IMR-90 (cell line): Measurements from ENCODE around the gene CTAGE1. TPM values are rescaled to one million over a fixed set of nuclear protein-coding genes. Genes with fewer than 3 reads are reported as not detected.
A peak's percentile ranks its signal among the peaks of the same experiment; 100 is the strongest.

Experiments used
- ATAC-seq: fragments of 200-7000 bp; cut with Tn5 transposase; 2 replicates; pipeline ENCODE4 v1.9.1; 2020; ENCODE audit warnings: low read depth, mild to moderate bottlenecking, moderate library complexity
- BruUV-seq: library from RNA; stranded (reverse); fragments of 400-500 nt; replicated peaks from 2 replicates; lab custom pipeline; 2021; lab: Mats Ljungman, UMichigan
- CTCF ChIA-PET: fragments of 300-600 bp; formaldehyde crosslinking; extraction: SDS; loops from one replicate; lab custom pipeline; 2021; ENCODE audit warnings: antibody characterized with exemption; lab: Yijun Ruan, JAX
- POLR2A ChIA-PET: fragments of 300-600 bp; sonication (Branson Sonifier 250); formaldehyde crosslinking; loops from one replicate; lab custom pipeline; 2022; ENCODE audit warnings: antibody characterized with exemption; ENCODE audit not compliant: unreplicated experiment; lab: Charles Lee
- DNase-seq: peaks from one replicate; pipeline ENCODE4 v3.0.0; 2013
- H2AFZ ChIP-seq: replicated peaks from 2 replicates; pipeline ENCODE3; 2013; ENCODE audit warnings: low read length, mild to moderate bottlenecking; ENCODE audit not compliant: poor library complexity
- H2AK5ac ChIP-seq: 2 replicates; pipeline ENCODE4 v1.6.1; 2013; ENCODE audit warnings: low read depth, low read length, inconsistent platforms
- H2AK9ac ChIP-seq: replicated peaks from 2 replicates; pipeline ENCODE3; 2013; ENCODE audit warnings: mild to moderate bottlenecking, low read depth, low read length, moderate library complexity; ENCODE audit not compliant: poor library complexity
- H2BK120ac ChIP-seq: 2 replicates; pipeline ENCODE4 v1.6.1; 2013; ENCODE audit warnings: low read depth, low read length, inconsistent platforms
- H2BK15ac ChIP-seq: 3 replicates; pipeline ENCODE4 v1.6.1; 2013; ENCODE audit warnings: low read depth, low read length, inconsistent platforms
- H2BK20ac ChIP-seq: 2 replicates; pipeline ENCODE4 v1.6.1; 2013; ENCODE audit warnings: low read depth, mild to moderate bottlenecking, inconsistent platforms, low read length, moderate library complexity
- H2BK5ac ChIP-seq: 2 replicates; pipeline ENCODE4 v1.6.1; 2013; ENCODE audit warnings: mild to moderate bottlenecking, low read depth, low read length, inconsistent platforms; ENCODE audit not compliant: poor library complexity, severe bottlenecking
- H3K14ac ChIP-seq: replicated peaks from 2 replicates; pipeline ENCODE4 v1.6.1; 2013; ENCODE audit warnings: low read depth, low read length, inconsistent platforms
- H3K18ac ChIP-seq: 2 replicates; pipeline ENCODE4 v1.6.1; 2013; ENCODE audit warnings: low read depth, low read length, control low read depth
- H3K23ac ChIP-seq: 2 replicates; pipeline ENCODE4 v1.6.1; 2013; ENCODE audit warnings: low read depth, low read length, inconsistent platforms
- H3K27ac ChIP-seq: 2 replicates; pipeline ENCODE4 v1.5.1; 2013; ENCODE audit warnings: mild to moderate bottlenecking, control low read depth, low read length; ENCODE audit not compliant: insufficient read depth
- H3K27me3 ChIP-seq: 2 replicates; pipeline ENCODE4 v1.6.1; 2013; ENCODE audit warnings: low read length; ENCODE audit not compliant: control insufficient read depth, insufficient read depth
- H3K36me3 ChIP-seq: 2 replicates; pipeline ENCODE4 v1.6.1; 2013; ENCODE audit warnings: low read length, mixed read lengths; ENCODE audit not compliant: control insufficient read depth, insufficient read depth
- H3K4ac ChIP-seq: 2 replicates; pipeline ENCODE4 v1.6.1; 2013; ENCODE audit warnings: low read depth, low read length, inconsistent platforms
- H3K4me1 ChIP-seq: 2 replicates; pipeline ENCODE4 v1.6.1; 2013; ENCODE audit warnings: low read length, mixed read lengths; ENCODE audit not compliant: control insufficient read depth, insufficient read depth
- H3K4me2 ChIP-seq: 2 replicates; pipeline ENCODE4 v1.6.1; 2013; ENCODE audit warnings: low read depth, mild to moderate bottlenecking, control low read depth, low read length, moderate library complexity
- H3K4me3 ChIP-seq: 2 replicates; pipeline ENCODE4 v1.5.1; 2013; ENCODE audit warnings: low read depth, mild to moderate bottlenecking, control low read depth, low read length, moderate library complexity; ENCODE audit not compliant: insufficient read depth
- H3K56ac ChIP-seq: 2 replicates; pipeline ENCODE4 v1.6.1; 2013; ENCODE audit warnings: low read length, inconsistent platforms; ENCODE audit not compliant: insufficient read depth; ENCODE audit errors: extremely low read depth
- H3K79me1 ChIP-seq, 2 experiments: 2 replicates each; pipeline ENCODE4 v1.6.1; 2013; ENCODE audit warnings: low read length in 2 of 2, inconsistent platforms in 1 of 2, low read depth in 1 of 2
- H3K9ac ChIP-seq: 2 replicates; pipeline ENCODE4 v1.6.1; 2013; ENCODE audit warnings: low read depth, low read length, control low read depth
- H3K9me1 ChIP-seq: 2 replicates; pipeline ENCODE4 v1.6.1; 2013; ENCODE audit warnings: low read length, inconsistent platforms; ENCODE audit not compliant: insufficient read depth
- H3K9me3 ChIP-seq: 2 replicates; pipeline ENCODE4 v1.6.1; 2013; ENCODE audit warnings: low read length; ENCODE audit not compliant: control insufficient read depth, insufficient read depth
- H4K20me1 ChIP-seq: 2 replicates; pipeline ENCODE4 v1.6.1; 2013; ENCODE audit warnings: low read length, inconsistent platforms; ENCODE audit not compliant: insufficient read depth
- H4K5ac ChIP-seq: 2 replicates; pipeline ENCODE4 v1.6.1; 2013; ENCODE audit warnings: mild to moderate bottlenecking, low read depth, low read length, control low read depth
- H4K8ac ChIP-seq, 2 experiments: 2 replicates each; pipeline ENCODE4 v1.6.1; 2013; ENCODE audit warnings: low read depth in 2 of 2, low read length in 2 of 2, control low read depth in 1 of 2, inconsistent platforms in 1 of 2
- H4K91ac ChIP-seq: 2 replicates; pipeline ENCODE4 v1.6.1; 2013; ENCODE audit warnings: low read depth, low read length, inconsistent platforms; ENCODE audit not compliant: insufficient read depth
- CEBPB ChIP-seq: IDR thresholded peaks from 2 replicates; pipeline ENCODE4 v1.6.1; 2012; ENCODE audit warnings: low read depth, low read length, improper control_type of control experiment
- NFE2L2 ChIP-seq: fragments of 150-350 bp; IDR thresholded peaks from 2 replicates; pipeline ENCODE4 v1.6.1; 2016; ENCODE audit warnings: low read depth, mild to moderate bottlenecking, low read length
- dilution Hi-C: fragments of 300-500 bp; cut with HindIII; formaldehyde crosslinking; loops from one replicate; pipeline ENCODE4 v1.14.3; 2018; ENCODE audit warnings: low sequenced_read_pairs; ENCODE audit not compliant: unreplicated experiment
- in situ Hi-C: fragments of 300-500 bp; cut with MboI; formaldehyde crosslinking; loops from 3 replicates; pipeline ENCODE4 v1.14.3; 2019; ENCODE audit warnings: low sequenced_read_pairs, inconsistent platforms, mixed read lengths
- intact Hi-C: fragments of 100-400 bp; cut with micrococcal nuclease; formaldehyde crosslinking; loops from 2 replicates; pipeline ENCODE4 v1.10.0; 2022
- polyA plus RNA-seq, 3 experiments: library from polyadenylated mRNA; depleted of rRNA; stranded (reverse); fragments of >200 nt; gene quantifications; 2 replicates each; pipeline ENCODE4 v1.2.3, GENCODE V29; 2012; ENCODE audit warnings: low replicate concordance in 1 of 3
- total RNA-seq: library from RNA; depleted of rRNA; stranded (reverse); fragments of >200 nt; gene quantifications from 2 replicates; pipeline ENCODE4 v1.2.3, GENCODE V29; 2012

The CTAGE1 gene
- total and polyA plus RNA-seq, 2 of the 4 experiments (the other 2 are of a cell fraction) = 0.09 TPM; not detected in 1

- no peak overlapping the region for H4K8ac ChIP-seq
- H3K4me3 ChIP-seq = no peak overlapping the region
- no peak overlapping the region for H4K5ac ChIP-seq
- ChIA-PET CTCF (interaction anchor here (1.4 kb wide), 1 partner anchor 11 kb away, joined by 3 read pairs; no protein-coding TSS in a partner anchor), POLR2A (no interaction called here)
- no peak overlapping the region for H2AK9ac ChIP-seq
- DNase-seq (peak; percentile 63), ATAC-seq (peak; percentile 30)
- H3K56ac ChIP-seq = no peak overlapping the region
- no peak overlapping the region for H2BK20ac ChIP-seq
- no peak overlapping the region for H3K23ac ChIP-seq
- H2BK120ac ChIP-seq = no peak overlapping the region
- no peak overlapping the region for H3K4ac ChIP-seq
- H3K79me1 ChIP-seq = no peaks in the 10 kb centered on the region
- H3K27me3 ChIP-seq = no peaks in the 10 kb centered on the region
- H2AFZ ChIP-seq = no peak overlapping the region
- no peak overlapping the region for H3K14ac ChIP-seq
- dilution Hi-C loops = no loop called here
- no peaks in the 10 kb centered on the region; the same call in 1 of the 2 replicates for H3K9me3 ChIP-seq
- no peak overlapping the region for H2BK5ac ChIP-seq
- no peak overlapping the region for H3K27ac ChIP-seq
- H2BK15ac ChIP-seq = peak overlapping the region; percentile 53; the same call in 2 of the 3 replicates
- TF ChIP-seq CEBPB (peak; percentile 82), NFE2L2 (no peak)
- H3K36me3 ChIP-seq = no peaks in the 10 kb centered on the region
- no TSS peak for BruUV-seq
- H3K4me1 ChIP-seq = peaks cover 8% of the 10 kb centered on the region
- no peak overlapping the region for H3K18ac ChIP-seq
- intact Hi-C loops = loop anchor here (10.0 kb wide), 2 partner anchors 115 to 125 kb away; no protein-coding TSS in a partner anchor
- H4K91ac ChIP-seq = no peak overlapping the region
- H3K9me1 ChIP-seq = peaks cover 5% of the 10 kb centered on the region; the same call in 1 of the 2 replicates
- H3K9ac ChIP-seq = no peak overlapping the region
- no peaks in the 10 kb centered on the region for H4K20me1 ChIP-seq
- no peak overlapping the region for H2AK5ac ChIP-seq
- no peak overlapping the region for H3K4me2 ChIP-seq
- in situ Hi-C loops = no loop called here
These were observed 21.7 kb upstream of the CTAGE1 start for GRCh38 chr18:22439447-22439846.
